ENCODE data around the gene CCDC88B. TPM values are rescaled to one million over a fixed set of nuclear protein-coding genes. Genes with fewer than 3 reads are reported as not detected.
"Not testable (repeated sequence)": the region's sequence is repeated elsewhere in the genome, so short reads cannot be mapped to it uniquely, and the experiment has no call there.

The CCDC88B gene
- total RNA-seq, 1 experiment from 2014 or later, result 11.2 TPM

GRCh38 chr11:64306876-64307622, 33.0 kb upstream of the CCDC88B start:
- Histone ChIP-seq H2BK120ac (ENCODE audit: low read depth, low read length, poor library complexity, severe bottlenecking) (no peak overlapping the region), H3K27me3 (ENCODE audit: insufficient read depth, low read length) (no peaks in the 10 kb centered on the region), H3K9me3 (ENCODE audit: control insufficient read depth, low read depth, low read length) (no peaks in the 10 kb centered on the region), H3K27ac (ENCODE audit: insufficient read length, low read depth, low read length) (no peak overlapping the region), H3K23ac (ENCODE audit: insufficient read length, low read depth, low read length) (no peak overlapping the region), H3K4ac (ENCODE audit: low read depth, low read length) (no peak overlapping the region), H2BK5ac (ENCODE audit: insufficient read length, low read length) (no peak overlapping the region), H2BK20ac (ENCODE audit: low read depth, low read length, poor library complexity, severe bottlenecking) (no peak overlapping the region), H3T11ph (ENCODE audit: low read length) (no peak overlapping the region), H3K9ac (ENCODE audit: extremely low read depth, insufficient read length, low read length) (no peak overlapping the region), H3K56ac (ENCODE audit: insufficient read length, low read depth, low read length) (no peak overlapping the region), H3K14ac (ENCODE audit: insufficient read depth, low read length) (no peak overlapping the region), H4K91ac (ENCODE audit: insufficient read length, low read depth, low read length) (no peak overlapping the region), H4K20me1 (ENCODE audit: control insufficient read depth, insufficient read depth, insufficient read length) (no peaks in the 10 kb centered on the region), H2AK5ac (ENCODE audit: insufficient read length, low read length) (no peak overlapping the region), H2BK15ac (ENCODE audit: low read depth, low read length) (no peak overlapping the region), H3K79me1 (ENCODE audit: insufficient read depth, low read depth, low read length, poor library complexity, severe bottlenecking) (peaks cover 5% of the 10 kb centered on the region), H3K4me2 (ENCODE audit: insufficient read depth, insufficient read length, low read length) (peak overlapping the region; percentile 87), H3K79me2 (ENCODE audit: insufficient read depth, low read length) (peaks cover 3% of the 10 kb centered on the region; the same call in 1 of the 2 replicates), H4K8ac (replicated peaks; ENCODE audit: insufficient read length, low read depth, low read length) (no peak overlapping the region), H2BK12ac (ENCODE audit: insufficient read length, low read depth, low read length) (no peak overlapping the region), H2AFZ (ENCODE audit: low read length) (no peak overlapping the region), H3K4me1 (ENCODE audit: insufficient read depth, low read length) (peaks cover 2% of the 10 kb centered on the region; the same call in 1 of the 2 replicates), H3K18ac (ENCODE audit: insufficient read length, low read depth, low read length) (no peak overlapping the region), H4K5ac (ENCODE audit: insufficient read length, low read depth, low read length) (no peak overlapping the region), H3K23me2 (ENCODE audit: insufficient read length, low read depth, low read length, poor library complexity, severe bottlenecking) (peaks cover 10% of the 10 kb centered on the region)
- H3K36me3 Mint-ChIP-seq (ENCODE audit: insufficient read depth in 1 of 3, low read depth in 3 of 3), result peaks cover 6 to 9% (median 7%) of the 10 kb centered on the region in 3 experiments; a peak in 5 of 7 replicates
- H3K9me3 Mint-ChIP-seq, result no peaks in the 10 kb centered on the region
- H3K27me3 Mint-ChIP-seq (ENCODE audit: low read depth), result peaks cover 16% of the 10 kb centered on the region
- H3K27ac Mint-ChIP-seq, result no peak overlapping the region; a peak in 1 of 7 replicates
- peaks cover 13% of the 10 kb centered on the region in 2 experiments for H3K4me1 Mint-ChIP-seq
- H3K4me3 Mint-ChIP-seq, result peak overlapping the region; percentile 90 to 92
- TF ChIP-seq, protein P1, sequence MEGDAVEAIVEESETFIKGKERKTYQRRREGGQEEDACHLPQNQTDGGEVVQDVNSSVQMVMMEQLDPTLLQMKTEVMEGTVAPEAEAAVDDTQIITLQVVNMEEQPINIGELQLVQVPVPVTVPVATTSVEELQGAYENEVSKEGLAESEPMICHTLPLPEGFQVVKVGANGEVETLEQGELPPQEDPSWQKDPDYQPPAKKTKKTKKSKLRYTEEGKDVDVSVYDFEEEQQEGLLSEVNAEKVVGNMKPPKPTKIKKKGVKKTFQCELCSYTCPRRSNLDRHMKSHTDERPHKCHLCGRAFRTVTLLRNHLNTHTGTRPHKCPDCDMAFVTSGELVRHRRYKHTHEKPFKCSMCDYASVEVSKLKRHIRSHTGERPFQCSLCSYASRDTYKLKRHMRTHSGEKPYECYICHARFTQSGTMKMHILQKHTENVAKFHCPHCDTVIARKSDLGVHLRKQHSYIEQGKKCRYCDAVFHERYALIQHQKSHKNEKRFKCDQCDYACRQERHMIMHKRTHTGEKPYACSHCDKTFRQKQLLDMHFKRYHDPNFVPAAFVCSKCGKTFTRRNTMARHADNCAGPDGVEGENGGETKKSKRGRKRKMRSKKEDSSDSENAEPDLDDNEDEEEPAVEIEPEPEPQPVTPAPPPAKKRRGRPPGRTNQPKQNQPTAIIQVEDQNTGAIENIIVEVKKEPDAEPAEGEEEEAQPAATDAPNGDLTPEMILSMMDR (conservative IDR thresholded peaks at IDR 0.05), result no peak
- DNase-seq, result no peak
- WGBS (ENCODE audit: extremely low coverage, insufficient read length, low lambda C conversion rate), result no CpG with 5 or more reads among the region's 15 CpGs

DNA sequence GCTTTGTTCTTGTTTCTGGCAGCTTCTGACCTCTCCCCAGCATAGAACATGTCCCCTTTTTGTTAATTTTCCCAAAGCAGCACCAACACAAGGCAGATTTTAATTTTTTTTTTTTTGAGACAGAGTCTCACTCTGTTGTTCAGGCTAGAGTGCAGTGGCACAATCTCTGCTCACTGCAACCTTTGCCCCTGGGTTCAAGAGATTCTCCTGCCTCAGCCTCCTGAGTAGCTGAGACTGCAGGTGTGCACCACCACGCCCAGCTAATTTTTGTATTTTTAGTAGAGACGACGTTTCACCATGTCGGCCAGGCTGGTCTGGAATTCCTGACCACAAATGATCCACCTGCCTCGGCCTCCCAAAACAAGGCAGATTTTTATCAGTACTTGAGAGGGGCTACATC, 32.2 kb upstream of the CCDC88B start:
- peak overlapping the region in 1 of 3 experiments; percentile 77; a peak in 1 of 7 replicates for H3K27ac Mint-ChIP-seq

More for the DNA sequence above, 32.2 kb upstream of the CCDC88B start:
- H3K9ac ChIP-seq (ENCODE audit: extremely low read depth, insufficient read length, low read length); H2AK5ac ChIP-seq (ENCODE audit: insufficient read length, low read length); H3K9me3 Mint-ChIP-seq; H3K27me3 ChIP-seq (ENCODE audit: insufficient read depth, low read length); H3K4me2 ChIP-seq (ENCODE audit: insufficient read depth, insufficient read length, low read length); H4K5ac ChIP-seq (ENCODE audit: insufficient read length, low read depth, low read length); H3K27ac ChIP-seq (ENCODE audit: insufficient read length, low read depth, low read length); H3K4ac ChIP-seq (ENCODE audit: low read depth, low read length); H2BK15ac ChIP-seq (ENCODE audit: low read depth, low read length); H3K79me1 ChIP-seq (ENCODE audit: insufficient read depth, low read depth, low read length, poor library complexity, severe bottlenecking); H4K8ac ChIP-seq (replicated peaks; ENCODE audit: insufficient read length, low read depth, low read length); H3K79me2 ChIP-seq (ENCODE audit: insufficient read depth, low read length); H3T11ph ChIP-seq (ENCODE audit: low read length); H2BK5ac ChIP-seq (ENCODE audit: insufficient read length, low read length); H4K91ac ChIP-seq (ENCODE audit: insufficient read length, low read depth, low read length); DNase-seq; H3K23ac ChIP-seq (ENCODE audit: insufficient read length, low read depth, low read length); H3K14ac ChIP-seq (ENCODE audit: insufficient read depth, low read length); H2BK120ac ChIP-seq (ENCODE audit: low read depth, low read length, poor library complexity, severe bottlenecking); H4K20me1 ChIP-seq (ENCODE audit: control insufficient read depth, insufficient read depth, insufficient read length); H3K4me1 ChIP-seq (ENCODE audit: insufficient read depth, low read length); H2BK12ac ChIP-seq (ENCODE audit: insufficient read length, low read depth, low read length); H3K56ac ChIP-seq (ENCODE audit: insufficient read length, low read depth, low read length); H2BK20ac ChIP-seq (ENCODE audit: low read depth, low read length, poor library complexity, severe bottlenecking); H3K18ac ChIP-seq (ENCODE audit: insufficient read length, low read depth, low read length); H2AFZ ChIP-seq (ENCODE audit: low read length); H3K9me3 ChIP-seq (ENCODE audit: control insufficient read depth, low read depth, low read length): not testable (repeated sequence)
- Mint-ChIP-seq H3K36me3 (ENCODE audit: insufficient read depth in 1 of 3, low read depth in 3 of 3) (peaks cover 6 to 14% (median 7%) of the 10 kb centered on the region in 3 experiments; a peak in 5 of 7 replicates), H3K27me3 (ENCODE audit: low read depth) (peaks cover 11% of the 10 kb centered on the region), H3K4me1 (peaks cover 13% of the 10 kb centered on the region in 2 experiments), H3K4me3 (peak overlapping the region; percentile 12 to 16; a peak in 4 of 5 replicates)
- H3K23me2 ChIP-seq (ENCODE audit: insufficient read length, low read depth, low read length, poor library complexity, severe bottlenecking), result peaks cover 10% of the 10 kb centered on the region
- no CpG with 5 or more reads among the region's 5 CpGs for WGBS (ENCODE audit: extremely low coverage, insufficient read length, low lambda C conversion rate)

All from H9 (cell line).